DOHH2 (cell line): ENCODE measurements around the gene WFIKKN2.

Source experiments
- H3F3A ChIP-seq: fragments of 200-600 bp; sonication (generic), shearing (Covaris generic); 2 replicates; pipeline ENCODE4 v1.6.0; 2016; ENCODE audit warnings: antibody characterized with exemption, mild to moderate bottlenecking; ENCODE audit not compliant: control insufficient read depth, insufficient read depth
- H3K27ac ChIP-seq: fragments of 200-600 bp; sonication (generic); 2 replicates; pipeline ENCODE4 v1.5.1; 2014; ENCODE audit warnings: low read depth, mild to moderate bottlenecking, low read length, moderate library complexity
- H3K27me3 ChIP-seq: fragments of 200-600 bp; sonication (generic); 2 replicates; pipeline ENCODE4 v1.6.1; 2014; ENCODE audit warnings: mild to moderate bottlenecking, low read length, mixed read lengths; ENCODE audit not compliant: control insufficient read depth
- H3K36me3 ChIP-seq: fragments of 200-600 bp; sonication (generic); 2 replicates; pipeline ENCODE4 v1.6.1; 2014; ENCODE audit warnings: mild to moderate bottlenecking, low read length, moderate library complexity, mixed read lengths; ENCODE audit not compliant: control insufficient read depth
- H3K4me1 ChIP-seq: fragments of 200-600 bp; sonication (generic); 2 replicates; pipeline ENCODE4 v1.6.1; 2014; ENCODE audit warnings: mild to moderate bottlenecking, low read length, mixed read lengths; ENCODE audit not compliant: control insufficient read depth
- H3K4me2 ChIP-seq: fragments of 200-600 bp; sonication (generic); 2 replicates; pipeline ENCODE4 v1.6.0; 2014; ENCODE audit warnings: mild to moderate bottlenecking, low read length, moderate library complexity
- H3K4me3 ChIP-seq: fragments of 200-600 bp; sonication (generic); 2 replicates; pipeline ENCODE4 v1.5.1; 2014; ENCODE audit warnings: mild to moderate bottlenecking, low read length, mixed read lengths
- H3K79me2 ChIP-seq: fragments of 200-600 bp; sonication (generic); 2 replicates; pipeline ENCODE4 v1.6.1; 2014; ENCODE audit warnings: mild to moderate bottlenecking, low read length, mixed read lengths; ENCODE audit not compliant: control insufficient read depth
- H3K9me2 ChIP-seq: fragments of 200-600 bp; sonication (generic); replicated peaks from 2 replicates; pipeline ENCODE4 v1.6.1; 2014; ENCODE audit warnings: mild to moderate bottlenecking, low read length, mixed read lengths; ENCODE audit not compliant: control insufficient read depth
- H3K9me3 ChIP-seq: fragments of 200-600 bp; sonication (generic); 2 replicates; pipeline ENCODE4 v1.6.1; 2014; ENCODE audit warnings: antibody characterized with exemption, low read length, mixed read lengths; ENCODE audit not compliant: control insufficient read depth, insufficient read depth
- H4K20me1 ChIP-seq: fragments of 200-600 bp; sonication (generic); 2 replicates; pipeline ENCODE4 v1.6.0; 2014; ENCODE audit warnings: low read depth, mild to moderate bottlenecking, antibody characterized with exemption, low read length, moderate library complexity; ENCODE audit not compliant: control insufficient read depth, insufficient read depth
- CTCF ChIP-seq: fragments of 200-600 bp; sonication (generic); IDR thresholded peaks from one replicate; pipeline ENCODE4 v1.5.1; 2014; ENCODE audit warnings: antibody characterized with exemption, mild to moderate bottlenecking, low read depth, low read length; ENCODE audit not compliant: poor library complexity, severe bottlenecking
- EZH2phosphoT487 ChIP-seq: fragments of 200-600 bp; sonication (generic); IDR thresholded peaks from 2 replicates; pipeline ENCODE4 v1.6.1; 2017; ENCODE audit warnings: borderline replicate concordance, mild to moderate bottlenecking, antibody characterized with exemption, low read length, moderate library complexity, mixed read lengths

WFIKKN2 gene

DNA sequence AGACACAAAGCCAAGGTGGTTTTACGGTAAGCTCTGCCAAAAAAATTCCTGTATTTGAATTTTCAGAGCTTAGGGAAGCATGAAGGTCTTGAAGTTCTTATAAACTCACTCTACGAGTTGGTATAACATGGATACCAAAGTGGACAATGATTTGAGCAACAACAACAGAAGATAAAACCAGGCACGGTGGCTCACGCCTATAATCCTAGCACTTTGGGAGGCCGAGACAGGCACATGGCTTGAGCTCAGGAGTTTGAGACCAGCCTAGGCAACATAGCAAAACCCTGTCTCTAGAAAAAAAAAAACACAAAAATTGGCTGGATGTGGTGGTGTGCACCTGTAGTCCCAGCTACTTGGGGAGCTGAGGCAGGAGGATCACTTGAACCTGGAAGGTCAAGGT, 43.7 kb downstream of the WFIKKN2 start:
- Histone ChIP-seq H3K36me3 (no peaks in the 10 kb centered on the region), H3K9me3 (peaks cover 6% of the 10 kb centered on the region; the same call in 1 of the 2 replicates), H3F3A (no peaks in the 10 kb centered on the region; the same call in 1 of the 2 replicates), H3K4me3 (no peak overlapping the region), H3K27ac (no peak overlapping the region), H4K20me1 (no peaks in the 10 kb centered on the region), H3K4me1 (peaks cover 16% of the 10 kb centered on the region), H3K79me2 (no peaks in the 10 kb centered on the region), H3K9me2 (no peaks in the 10 kb centered on the region), H3K4me2 (no peak overlapping the region), H3K27me3 (no peaks in the 10 kb centered on the region)
- TF ChIP-seq EZH2phosphoT487 = no peak
- no peak for TF ChIP-seq CTCF

DNA sequence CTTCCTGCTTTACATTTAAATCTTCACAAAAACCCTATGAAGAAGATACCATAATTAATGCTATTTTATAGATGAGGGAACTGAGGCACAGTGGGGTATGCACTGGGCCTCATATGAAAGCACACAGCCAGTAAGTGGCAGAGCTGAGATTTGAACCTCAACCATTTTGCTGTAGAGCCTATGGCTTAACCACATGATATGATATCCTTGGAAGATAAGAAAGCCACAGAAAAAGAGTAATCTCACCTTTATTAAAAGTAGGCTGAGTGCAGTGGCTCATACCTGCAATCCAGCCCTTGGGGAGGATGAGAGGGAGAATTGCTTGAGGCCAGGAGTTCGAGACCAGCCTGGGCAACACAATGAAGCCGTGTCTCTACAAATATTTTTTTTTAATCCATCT, 45.8 kb downstream of the WFIKKN2 start:
- H3K4me2 ChIP-seq = no peak overlapping the region
- peaks cover 19% of the 10 kb centered on the region for H3K4me1 ChIP-seq
- no peaks in the 10 kb centered on the region for H4K20me1 ChIP-seq
- H3K27me3 ChIP-seq = no peaks in the 10 kb centered on the region
- no peak overlapping the region for H3K4me3 ChIP-seq
- TF ChIP-seq EZH2phosphoT487 (no peak), CTCF (no peak)
- no peaks in the 10 kb centered on the region for H3K79me2 ChIP-seq
- H3F3A ChIP-seq = no peaks in the 10 kb centered on the region; the same call in 1 of the 2 replicates
- H3K9me3 ChIP-seq = peaks cover 6% of the 10 kb centered on the region; the same call in 1 of the 2 replicates
- H3K36me3 ChIP-seq = no peaks in the 10 kb centered on the region
- H3K9me2 ChIP-seq = no peaks in the 10 kb centered on the region
- H3K27ac ChIP-seq = no peak overlapping the region

DNA sequence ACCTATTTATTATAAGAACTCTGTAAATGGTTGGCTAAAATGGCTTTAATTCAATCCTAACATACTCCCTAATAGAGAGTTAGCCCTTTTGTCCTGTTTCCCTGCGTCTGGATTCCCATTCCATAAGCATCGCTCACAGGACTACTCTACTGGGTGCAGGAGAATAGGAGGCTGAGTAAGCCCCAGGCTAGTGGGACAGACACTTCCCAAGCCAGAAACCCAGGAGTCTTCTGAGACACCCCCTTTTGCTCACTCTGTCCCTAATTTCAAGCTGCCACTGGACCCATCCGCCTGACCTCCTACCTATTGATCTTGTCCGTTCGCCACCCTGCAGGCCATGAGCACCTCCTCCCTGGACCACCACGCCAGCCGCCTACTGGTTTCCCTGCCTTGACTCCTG, 47.5 kb downstream of the WFIKKN2 start:
- Histone ChIP-seq H3K79me2 (no peaks in the 10 kb centered on the region), H3K4me1 (peaks cover 19% of the 10 kb centered on the region), H3K4me2 (no peak overlapping the region)

More for the DNA sequence above, 47.5 kb downstream of the WFIKKN2 start:
- Histone ChIP-seq H4K20me1 (no peaks in the 10 kb centered on the region), H3K27ac (no peak overlapping the region), H3K9me2 (no peaks in the 10 kb centered on the region), H3F3A (no peaks in the 10 kb centered on the region; the same call in 1 of the 2 replicates), H3K4me3 (no peak overlapping the region), H3K27me3 (no peaks in the 10 kb centered on the region), H3K9me3 (peaks cover 6% of the 10 kb centered on the region; the same call in 1 of the 2 replicates), H3K36me3 (no peaks in the 10 kb centered on the region)
- TF ChIP-seq CTCF = no peak
- no peak for TF ChIP-seq EZH2phosphoT487
